DOHH2 (cell line): ENCODE data around the gene PHF21B.

ENCODE experiments used
- EZH2phosphoT487 ChIP-seq: fragments of 200-600 bp; sonication (generic); IDR thresholded peaks from 2 replicates; pipeline ENCODE4 v1.6.1; 2017; ENCODE audit warnings: borderline replicate concordance, mild to moderate bottlenecking, antibody characterized with exemption, low read length, moderate library complexity, mixed read lengths
- TF ChIP-seq, protein P1 (sequence below): fragments of 200-600 bp; sonication (generic); IDR thresholded peaks from one replicate; pipeline ENCODE4 v1.5.1; 2014; ENCODE audit warnings: antibody characterized with exemption, mild to moderate bottlenecking, low read depth, low read length; ENCODE audit not compliant: poor library complexity, severe bottlenecking

DNA sequence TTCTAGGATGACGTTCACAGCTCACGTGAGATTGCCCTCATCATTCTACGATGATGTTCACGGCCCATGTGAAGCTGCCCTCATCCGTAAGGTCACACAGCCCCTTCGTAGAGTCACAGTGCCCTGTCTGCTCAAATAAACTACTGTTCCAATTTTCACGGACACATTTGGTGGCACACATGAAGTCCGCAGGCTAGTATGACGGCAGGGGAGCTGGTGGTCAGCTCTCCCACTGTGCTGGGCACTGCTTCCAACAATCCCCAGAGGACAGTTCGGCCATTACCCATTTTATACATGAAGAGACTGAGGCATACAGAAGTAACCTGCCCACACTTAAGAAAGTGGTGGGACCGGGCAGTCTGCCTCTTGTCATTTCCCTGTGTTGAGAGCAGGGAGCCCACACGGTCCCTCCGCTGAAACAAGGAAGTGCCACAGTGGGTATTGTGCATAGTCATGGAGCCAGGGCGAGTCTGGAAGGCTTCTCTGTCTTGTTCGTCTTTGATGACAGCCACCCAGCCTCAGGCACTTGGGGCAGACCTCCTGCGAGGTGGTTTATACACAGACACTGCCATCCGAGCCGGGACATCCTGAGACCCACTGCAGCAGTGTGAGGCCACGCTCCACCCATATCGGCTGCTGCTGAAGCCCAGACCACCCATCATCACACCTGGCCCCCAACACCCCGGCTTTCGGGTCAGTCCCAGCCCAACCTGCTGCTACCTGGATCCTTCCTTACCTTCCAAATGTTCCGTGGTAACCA, 114.3 kb downstream of the PHF21B start:
- TF ChIP-seq, protein P1, sequence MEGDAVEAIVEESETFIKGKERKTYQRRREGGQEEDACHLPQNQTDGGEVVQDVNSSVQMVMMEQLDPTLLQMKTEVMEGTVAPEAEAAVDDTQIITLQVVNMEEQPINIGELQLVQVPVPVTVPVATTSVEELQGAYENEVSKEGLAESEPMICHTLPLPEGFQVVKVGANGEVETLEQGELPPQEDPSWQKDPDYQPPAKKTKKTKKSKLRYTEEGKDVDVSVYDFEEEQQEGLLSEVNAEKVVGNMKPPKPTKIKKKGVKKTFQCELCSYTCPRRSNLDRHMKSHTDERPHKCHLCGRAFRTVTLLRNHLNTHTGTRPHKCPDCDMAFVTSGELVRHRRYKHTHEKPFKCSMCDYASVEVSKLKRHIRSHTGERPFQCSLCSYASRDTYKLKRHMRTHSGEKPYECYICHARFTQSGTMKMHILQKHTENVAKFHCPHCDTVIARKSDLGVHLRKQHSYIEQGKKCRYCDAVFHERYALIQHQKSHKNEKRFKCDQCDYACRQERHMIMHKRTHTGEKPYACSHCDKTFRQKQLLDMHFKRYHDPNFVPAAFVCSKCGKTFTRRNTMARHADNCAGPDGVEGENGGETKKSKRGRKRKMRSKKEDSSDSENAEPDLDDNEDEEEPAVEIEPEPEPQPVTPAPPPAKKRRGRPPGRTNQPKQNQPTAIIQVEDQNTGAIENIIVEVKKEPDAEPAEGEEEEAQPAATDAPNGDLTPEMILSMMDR: no peak
- no peak for TF ChIP-seq EZH2phosphoT487
